GM18951 (cell line): ENCODE measurements around the gene NME7.

Source experiments
- POLR2A ChIP-seq: IDR thresholded peaks from 4 replicates; pipeline ENCODE4 v1.6.1; 2011; ENCODE audit warnings: mild to moderate bottlenecking; ENCODE audit not compliant: insufficient read length, insufficient read depth; ENCODE audit errors: extremely low read depth
- in situ Hi-C: fragments of 300-500 bp; cut with MboI; formaldehyde crosslinking; loops from one replicate; pipeline ENCODE4 v1.12.0; 2022; ENCODE audit warnings: low sequenced_read_pairs, mixed read lengths, inconsistent platforms; ENCODE audit not compliant: unreplicated experiment

NME7 gene

DNA sequence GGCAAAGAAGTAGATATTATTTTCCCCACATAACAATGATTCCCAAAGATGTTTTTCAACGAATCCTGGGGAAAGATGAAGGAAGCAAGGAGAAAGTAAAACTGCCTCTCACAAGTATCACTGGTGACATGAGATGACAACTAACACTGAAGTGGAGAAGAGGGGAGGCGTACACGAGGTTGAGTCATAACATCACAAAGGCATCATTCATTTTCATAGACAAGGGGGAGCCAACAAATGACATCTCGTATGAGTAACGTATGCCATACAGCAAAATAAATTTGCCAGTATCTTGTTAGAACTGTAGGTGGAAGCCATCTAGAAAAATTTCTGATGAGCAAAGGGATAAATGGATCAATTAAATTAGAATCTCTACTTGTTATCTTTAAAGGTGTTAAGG is 204.5 kb downstream of the NME7 start:
- TF ChIP-seq POLR2A, result no peak
- in situ Hi-C loops, result no loop called here

DNA sequence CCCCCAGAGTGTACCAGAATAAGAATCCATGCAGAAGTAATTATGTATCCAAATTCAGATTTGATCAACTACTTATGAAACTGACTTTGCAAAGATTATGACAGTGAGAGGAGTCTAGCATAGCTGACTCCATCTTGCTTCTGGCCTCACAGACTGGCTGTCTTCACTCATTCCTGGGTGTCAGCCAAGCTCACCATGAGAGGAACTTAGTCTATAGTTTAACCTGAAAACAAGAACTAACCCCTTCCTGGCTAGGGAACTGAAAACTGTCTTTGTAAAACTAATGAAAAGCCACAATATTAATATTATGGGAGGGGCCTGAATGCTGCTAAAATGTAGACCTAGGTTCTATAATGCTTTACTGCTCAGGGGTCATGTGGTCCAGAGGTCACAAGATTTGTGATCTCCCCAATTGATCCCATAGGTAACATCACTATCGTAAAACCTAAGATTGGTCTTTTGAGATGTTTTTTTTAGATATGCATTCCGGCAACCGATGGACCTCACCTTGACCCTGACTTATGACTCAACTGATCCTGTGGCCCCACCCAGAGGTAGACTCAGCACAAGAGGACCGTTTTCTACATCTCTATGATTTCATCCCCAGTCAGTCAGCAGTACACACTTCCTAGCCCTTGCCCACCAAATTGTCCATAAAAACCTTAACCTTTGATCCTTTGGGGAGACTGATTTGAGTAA is 206.0 kb downstream of the NME7 start:
- no peak for TF ChIP-seq POLR2A
- in situ Hi-C loops, result no loop called here

DNA sequence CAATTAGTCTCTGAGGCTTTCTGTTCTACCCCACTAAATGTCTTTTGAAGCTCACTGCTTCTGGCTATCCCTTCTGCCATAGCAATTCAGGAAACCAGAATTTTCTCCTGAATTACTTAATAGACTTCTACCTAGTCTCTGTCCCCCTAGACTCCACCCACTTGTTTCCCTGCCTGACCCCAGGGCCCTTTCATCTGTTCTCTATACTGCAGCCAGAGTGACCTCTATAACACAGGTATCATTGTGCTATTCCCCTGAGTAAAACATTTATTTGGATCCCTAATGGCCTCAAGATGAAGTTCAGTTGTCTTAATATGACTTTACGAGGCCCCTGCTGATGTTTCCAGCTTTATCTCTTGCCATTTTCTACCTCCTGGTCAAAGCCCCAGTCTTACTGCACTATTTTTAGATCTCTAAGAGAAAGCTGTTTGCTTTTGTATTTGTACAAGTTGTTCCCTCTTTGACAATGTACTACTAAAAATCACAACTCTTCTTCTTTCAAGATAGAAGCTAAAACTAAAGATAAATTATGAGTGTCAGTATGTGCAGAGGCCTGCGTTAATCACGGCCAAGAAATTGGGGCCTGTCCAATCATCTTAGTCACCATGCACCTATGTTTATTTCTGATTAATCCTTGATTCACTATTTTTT is 206.6 kb downstream of the NME7 start:
- no peak for TF ChIP-seq POLR2A
- in situ Hi-C loops, result no loop called here

DNA sequence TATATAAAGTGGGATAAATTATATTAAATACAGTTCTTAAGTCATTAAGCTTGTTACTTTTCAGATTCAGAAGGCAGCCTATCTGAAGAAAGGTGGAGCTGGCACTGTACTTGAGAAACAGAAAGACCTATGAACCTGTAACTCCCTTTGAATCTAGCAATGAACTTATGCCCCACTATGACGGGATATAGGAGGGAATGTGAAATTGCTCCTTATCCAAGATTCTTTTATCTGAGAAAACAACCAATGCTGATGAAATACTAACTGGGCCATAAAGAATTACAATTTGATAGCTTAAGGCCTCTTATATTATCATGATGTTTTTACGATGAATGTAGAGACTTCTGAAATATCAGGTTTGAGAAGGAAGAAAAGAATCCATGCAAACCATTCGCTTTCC is 211.0 kb downstream of the NME7 start:
- in situ Hi-C loops, result no loop called here
- TF ChIP-seq POLR2A, result no peak

DNA sequence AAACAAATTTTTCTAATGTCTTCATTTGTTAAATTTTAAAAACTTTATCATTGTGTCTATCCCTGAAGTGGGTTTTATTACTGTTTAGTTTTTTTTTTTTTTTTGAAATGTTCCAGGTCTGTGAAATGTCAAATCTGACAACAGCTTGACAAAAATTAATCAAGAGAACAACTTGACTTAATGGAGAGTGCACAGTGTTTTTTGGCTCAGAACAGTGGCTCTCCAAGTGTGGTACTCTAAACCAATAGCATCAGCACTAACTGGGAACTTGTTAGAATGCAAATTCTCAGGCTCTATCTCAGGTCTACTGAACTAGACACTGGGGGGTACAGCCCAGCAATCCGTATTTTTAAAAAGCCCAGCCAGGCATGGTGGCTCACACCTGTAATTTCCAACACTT is 211.9 kb downstream of the NME7 start:
- in situ Hi-C loops, result no loop called here
- no peak for TF ChIP-seq POLR2A

DNA sequence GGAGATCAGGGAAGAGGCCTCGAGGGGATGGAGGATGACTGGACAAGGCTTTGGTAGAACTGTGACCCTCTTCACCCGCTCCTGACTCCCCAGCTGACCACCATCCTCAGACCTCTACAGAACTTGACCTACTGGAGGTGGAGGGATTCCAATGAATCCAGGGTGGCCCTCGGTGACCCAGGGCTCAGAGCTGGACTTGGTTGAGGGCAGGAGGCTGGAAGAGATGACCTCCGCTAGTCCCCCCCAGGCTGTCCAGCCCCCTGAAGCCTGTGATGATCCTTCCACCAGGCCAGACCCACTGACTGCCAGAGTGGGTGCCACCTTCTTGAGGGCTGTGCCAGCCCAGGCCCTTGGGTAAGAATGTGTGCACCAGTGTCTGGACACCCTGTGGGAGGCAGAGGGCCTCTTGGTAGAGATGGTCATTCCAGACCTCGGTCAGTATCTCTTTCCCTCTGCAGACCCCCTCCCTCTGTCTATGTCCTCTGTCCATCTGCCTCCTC is 216.2 kb downstream of the NME7 start:
- no peak for TF ChIP-seq POLR2A
- in situ Hi-C loops, result no loop called here

DNA sequence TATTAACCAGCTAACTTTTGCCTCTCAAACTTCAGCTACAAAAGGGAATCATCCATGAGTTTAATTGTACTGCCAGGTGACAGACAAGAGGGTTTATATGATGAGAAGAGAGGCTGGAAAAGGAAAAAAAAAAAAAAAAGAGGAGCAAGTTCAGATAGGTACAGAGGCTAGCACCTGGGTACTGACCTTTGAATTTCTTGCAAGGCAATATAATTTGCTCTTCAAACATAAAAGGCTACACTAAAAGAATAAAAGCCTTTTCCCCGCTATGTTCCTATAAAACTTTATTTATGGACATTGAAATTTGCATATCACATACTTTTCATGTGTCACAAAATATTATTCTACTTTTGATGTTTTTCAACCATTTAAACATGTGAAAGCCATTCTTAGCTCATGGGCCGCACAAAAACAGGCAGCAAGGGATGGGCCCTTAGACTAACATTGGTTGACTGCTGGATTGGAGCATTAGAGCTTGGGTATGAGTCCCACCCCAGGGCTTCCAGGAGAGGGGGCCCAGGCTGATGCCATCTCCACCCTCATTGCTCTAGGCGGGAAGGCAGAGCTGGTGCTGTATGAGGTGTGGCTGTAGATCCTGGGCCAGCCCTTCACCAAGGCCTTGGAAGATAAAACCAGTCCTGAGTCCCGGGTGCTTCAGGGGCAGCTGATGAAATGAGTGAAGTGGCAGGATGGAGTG is 216.8 kb downstream of the NME7 start:
- in situ Hi-C loops, result no loop called here
- no peak for TF ChIP-seq POLR2A

DNA sequence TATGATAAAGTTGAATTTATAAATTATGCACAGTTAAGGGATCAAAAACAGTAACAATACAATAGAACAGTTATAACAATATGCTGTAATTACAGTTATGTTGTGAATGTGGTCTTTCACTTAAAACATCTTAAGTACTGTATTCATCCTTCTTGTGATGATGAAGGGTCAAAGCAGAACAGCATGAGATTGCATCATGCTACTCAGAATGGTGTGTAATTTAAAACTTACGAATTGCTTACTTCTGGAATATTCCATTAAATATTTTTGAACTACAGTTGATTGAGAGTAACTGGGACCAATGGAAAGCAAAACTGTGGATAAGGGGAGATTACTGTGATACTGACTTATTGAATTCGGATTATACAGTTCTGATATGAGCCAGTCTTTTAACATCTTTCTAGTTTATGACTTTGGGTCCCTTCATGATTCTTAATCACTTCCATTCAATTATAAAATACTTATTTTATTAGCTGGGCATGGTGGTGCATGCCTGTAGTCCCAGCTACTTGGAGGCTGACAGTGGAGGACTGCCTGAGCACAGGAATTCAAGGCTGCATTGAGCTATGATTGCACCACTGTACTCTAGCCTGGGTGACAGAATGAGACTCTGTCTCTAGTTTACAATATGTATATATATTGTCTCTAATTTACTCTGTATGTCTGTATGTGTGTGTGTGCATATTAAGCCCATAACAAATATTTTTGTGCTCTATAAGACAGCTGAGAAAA is 217.9 kb downstream of the NME7 start:
- TF ChIP-seq POLR2A, result no peak
- in situ Hi-C loops, result no loop called here

DNA sequence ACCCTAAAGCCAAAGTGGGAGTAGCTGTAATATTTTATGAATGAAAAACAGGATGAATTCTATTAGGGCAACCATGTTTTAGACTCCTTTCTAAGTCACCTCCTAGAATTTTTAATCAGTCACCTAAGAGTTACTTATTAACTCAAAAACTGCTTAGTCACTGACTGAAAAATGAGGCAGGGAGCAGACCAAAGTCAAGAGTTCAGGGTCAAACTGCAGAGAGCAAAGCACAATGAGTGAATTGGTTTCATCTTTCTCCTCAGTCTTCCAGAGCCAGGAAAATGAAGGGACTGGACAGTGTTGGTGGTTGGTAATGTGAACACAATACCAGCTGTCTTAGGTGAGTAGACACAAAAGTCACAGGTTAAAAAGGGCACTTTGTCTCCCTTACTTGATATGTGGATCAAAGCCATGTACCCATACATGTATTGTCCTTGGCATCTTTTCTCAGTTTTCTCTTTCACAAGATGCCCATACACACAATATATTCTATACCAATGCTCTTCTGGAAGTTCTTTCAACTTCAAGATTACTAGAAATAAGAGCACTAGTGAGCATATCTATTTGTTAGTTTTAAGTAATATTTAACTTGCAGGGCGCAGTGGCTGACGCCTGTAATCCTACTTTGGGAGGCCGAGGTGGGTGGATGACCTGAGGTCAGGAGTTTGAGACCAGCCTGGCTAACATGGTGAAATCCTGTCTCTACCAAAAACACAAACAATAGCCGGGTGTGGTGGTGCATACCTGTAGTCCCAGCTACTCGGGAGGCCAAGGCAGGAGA is 218.9 kb downstream of the NME7 start:
- in situ Hi-C loops, result no loop called here
- no peak for TF ChIP-seq POLR2A

DNA sequence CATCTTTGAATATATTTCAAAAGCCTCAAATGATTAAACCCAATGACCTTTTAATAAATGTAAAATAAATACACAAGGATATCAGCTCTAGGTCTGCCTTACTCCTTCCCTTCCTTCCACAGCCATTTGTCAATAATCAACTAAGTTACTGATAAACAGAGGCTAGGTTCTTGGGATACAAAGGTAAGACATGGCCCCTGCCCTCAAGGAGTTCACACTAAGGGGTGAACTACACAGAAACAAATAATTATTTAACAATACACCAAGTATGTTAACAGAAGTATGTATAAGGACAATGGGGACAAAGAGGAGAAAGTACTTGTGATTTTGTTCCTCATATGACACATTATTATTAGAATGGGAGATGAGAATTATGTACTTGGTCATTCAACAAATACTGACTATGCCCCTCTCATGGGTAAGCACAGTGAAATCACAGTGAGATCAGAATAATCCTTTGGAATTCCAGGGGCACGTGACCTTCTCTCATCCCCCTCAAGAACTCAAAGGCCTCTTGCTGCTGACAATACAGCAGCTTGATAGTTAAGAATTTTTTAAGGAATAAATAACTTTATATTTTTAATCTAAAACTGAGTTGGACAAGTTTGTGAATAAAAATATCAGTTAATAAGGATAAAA is 220.9 kb downstream of the NME7 start:
- in situ Hi-C loops, result no loop called here
- no peak for TF ChIP-seq POLR2A

DNA sequence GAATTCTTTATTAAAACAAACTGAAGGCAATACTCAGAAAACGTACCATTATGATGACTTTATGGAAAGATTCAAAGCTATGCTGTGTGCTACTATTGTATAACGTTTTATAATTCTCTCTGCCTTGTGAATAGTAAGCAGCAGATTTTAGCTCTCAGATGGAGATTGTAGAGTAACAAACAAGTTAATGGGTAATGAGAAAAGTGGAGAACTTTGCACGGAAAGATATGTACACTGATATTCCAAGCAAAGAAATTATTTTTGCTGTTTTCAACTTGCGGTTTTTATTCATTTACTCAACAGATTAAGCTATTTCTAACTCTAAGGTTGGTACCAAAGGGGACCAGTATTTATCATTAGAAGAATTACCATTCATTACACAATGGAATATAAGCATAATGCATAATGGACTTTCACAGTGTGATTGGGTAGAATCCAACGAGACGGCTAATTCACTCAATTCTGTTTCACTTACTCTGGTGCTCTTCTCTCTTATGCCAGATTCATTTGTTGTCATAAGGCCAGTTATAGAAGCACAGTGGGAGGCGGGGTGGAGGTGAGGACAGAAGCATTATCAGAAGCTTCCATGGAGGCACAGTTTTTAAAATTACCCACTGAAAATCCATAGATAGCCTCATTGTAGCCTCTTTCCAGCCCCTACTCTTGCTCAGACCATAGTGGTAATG is 222.5 kb downstream of the NME7 start:
- in situ Hi-C loops, result no loop called here
- no peak for TF ChIP-seq POLR2A

DNA sequence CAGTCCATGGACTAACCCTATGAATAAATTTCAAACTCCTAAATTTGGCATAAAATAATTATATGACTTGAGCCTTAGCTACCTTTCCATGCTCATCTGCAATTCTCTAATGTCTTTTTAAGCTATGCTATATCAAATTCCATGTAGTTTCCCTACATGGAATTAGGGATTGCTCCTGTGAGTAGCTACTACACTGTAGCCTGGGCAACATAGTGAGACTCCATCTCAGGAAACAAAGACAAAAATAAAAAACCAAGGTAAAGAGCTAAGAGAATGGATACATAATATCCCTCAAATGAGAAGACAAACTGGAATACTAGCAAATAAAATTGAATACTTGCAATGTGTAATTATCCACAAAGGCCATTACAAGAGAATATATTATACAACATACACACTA is 223.6 kb downstream of the NME7 start:
- in situ Hi-C loops, result no loop called here
- TF ChIP-seq POLR2A, result no peak

DNA sequence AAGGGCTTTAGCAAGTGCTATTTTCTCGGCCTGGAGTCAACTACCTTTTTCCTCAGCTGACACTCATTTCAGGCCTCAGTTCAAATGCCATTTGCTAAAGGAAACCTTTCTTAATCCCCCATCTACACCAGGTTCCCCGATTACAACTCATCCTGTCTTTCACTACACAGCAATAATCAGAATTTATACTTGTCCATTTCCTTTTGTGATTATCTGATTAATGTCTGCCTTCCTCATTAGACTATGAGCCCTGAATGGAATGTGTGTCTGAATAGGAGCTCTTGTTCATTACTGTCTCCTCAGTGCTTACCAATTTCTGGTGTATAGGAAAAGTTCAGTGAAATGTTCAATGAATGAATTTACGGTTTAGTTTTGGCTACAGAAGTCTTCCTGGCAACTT is 224.3 kb downstream of the NME7 start:
- in situ Hi-C loops, result no loop called here
- no peak for TF ChIP-seq POLR2A
